Dedifferentiated amniotic fluid mesenchymal stem cell (primary cell): ENCODE measurements around the gene SPI1.
"Not testable (repeated sequence)": the region's sequence is repeated elsewhere in the genome, so short reads cannot be mapped to it uniquely, and the experiment has no call there.

Experiments
- DNase-seq: peaks from one replicate; pipeline ENCODE4 v3.0.0-alpha.2; 2016; ENCODE audit errors: extremely low spot score

SPI1 gene

GRCh38 chr11:47340010-47340409 is 38.3 kb downstream of the SPI1 start:
- no peak for DNase-seq

- DNase-seq, result no peak
These were observed 39.7 kb downstream of the SPI1 start for GRCh38 chr11:47338396-47339241.

DNA sequence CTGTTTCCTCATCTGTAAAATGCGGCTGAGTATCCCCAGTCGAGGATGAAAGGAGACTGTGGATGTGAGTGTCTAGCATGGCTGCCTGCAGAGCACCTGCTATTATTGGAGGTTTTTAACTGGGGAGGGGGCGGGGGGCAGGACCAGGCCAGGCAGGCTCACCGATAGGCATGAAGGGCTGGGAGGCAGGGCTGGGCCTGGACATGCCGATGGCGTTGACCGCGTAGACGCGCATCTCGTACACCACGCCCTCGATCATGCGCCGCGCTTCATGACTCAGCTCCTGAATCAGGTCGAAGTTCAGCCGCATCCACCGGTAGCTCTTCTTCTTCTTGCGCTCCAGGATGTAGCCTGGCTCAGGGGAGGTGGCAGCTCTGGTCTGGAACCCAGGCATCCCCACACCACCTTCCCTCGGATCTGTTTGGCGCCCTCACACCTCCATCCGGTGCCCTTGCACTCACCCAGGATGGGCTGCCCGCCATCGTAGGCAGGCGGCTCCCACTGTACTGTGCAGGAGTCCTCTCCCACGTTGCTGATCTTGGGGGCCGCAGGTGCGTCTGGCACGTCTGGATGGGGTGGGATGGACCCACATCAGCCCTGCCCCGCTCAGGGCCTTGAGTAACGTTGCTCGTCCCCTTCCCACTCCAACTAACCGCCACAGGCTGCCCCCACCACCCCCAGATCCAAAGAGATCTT is 41.0 kb downstream of the SPI1 start:
- no peak for DNase-seq

DNA sequence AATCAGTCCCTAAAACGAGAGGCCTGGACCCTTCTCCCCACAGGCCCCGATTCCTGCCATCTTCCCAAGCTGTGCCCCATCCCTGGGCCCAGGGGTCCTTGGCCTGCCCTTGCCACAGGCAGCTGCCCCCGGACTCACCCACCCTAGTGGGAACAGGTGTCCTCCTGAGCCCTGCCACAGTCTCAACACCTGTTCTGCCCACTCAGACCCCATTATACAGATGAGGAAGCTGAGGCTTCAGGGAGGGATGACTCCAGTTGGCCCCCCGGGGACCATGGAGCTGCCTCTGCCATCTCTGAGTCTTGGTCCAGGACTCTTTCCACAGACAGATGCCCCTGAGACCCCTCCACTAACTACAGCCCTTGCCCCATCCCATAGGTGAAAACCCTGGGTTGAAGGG is 41.8 kb downstream of the SPI1 start:
- DNase-seq, result no peak

DNA sequence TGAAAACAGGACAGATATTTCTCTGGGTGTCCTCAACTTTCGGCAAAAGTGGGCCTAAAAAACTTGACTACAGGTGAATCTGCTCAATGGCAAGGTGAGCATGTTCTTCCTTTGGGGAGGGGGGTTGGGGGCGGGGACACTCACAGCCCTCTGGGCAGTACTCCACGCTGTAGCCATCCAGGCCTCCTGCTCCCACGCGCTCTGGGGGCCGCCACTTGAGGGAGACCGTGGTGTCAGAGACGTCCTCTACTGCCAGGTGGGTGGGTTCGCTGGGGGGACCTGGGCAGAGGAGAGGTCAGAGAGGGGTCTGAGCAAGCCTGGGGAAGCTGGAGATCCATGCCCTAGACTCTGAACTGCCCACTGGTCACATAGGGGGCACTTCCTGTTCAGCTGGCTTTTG is 42.6 kb downstream of the SPI1 start:
- DNase-seq, result no peak

DNA sequence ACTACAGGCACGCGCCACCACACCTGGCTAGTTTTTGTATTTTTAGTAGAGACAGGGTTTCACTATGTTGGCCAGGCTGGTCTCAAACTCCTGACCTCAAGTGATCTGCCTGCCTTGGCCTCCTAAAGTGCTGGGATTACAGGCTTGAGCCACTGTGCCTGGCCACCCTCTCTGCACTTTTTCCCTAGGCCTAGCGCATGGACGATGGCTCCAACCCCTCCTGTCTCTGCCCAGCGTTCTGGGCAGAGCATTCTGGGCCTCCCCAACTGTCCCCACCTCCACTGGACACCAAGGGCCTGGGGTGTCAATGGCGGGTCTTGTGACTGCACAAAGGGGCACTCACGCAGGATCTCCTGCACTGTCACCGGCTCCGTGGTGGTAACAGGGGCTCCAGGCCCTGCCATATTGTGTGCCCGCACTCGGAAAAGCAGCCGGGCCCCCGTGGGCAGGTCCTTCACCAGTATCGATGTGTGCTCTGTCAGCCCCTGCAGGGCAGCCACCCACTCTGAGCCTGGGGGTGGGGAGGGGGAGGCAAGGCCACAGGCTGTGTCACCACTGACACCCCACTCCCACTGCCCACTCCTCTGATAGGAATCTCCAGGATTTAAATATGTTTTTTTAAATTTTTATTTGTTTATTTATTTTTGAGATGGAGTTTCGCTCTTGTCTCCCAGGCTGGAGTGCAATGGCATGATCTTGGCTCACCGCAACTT is 43.5 kb downstream of the SPI1 start:
- not testable (repeated sequence) for DNase-seq

DNA sequence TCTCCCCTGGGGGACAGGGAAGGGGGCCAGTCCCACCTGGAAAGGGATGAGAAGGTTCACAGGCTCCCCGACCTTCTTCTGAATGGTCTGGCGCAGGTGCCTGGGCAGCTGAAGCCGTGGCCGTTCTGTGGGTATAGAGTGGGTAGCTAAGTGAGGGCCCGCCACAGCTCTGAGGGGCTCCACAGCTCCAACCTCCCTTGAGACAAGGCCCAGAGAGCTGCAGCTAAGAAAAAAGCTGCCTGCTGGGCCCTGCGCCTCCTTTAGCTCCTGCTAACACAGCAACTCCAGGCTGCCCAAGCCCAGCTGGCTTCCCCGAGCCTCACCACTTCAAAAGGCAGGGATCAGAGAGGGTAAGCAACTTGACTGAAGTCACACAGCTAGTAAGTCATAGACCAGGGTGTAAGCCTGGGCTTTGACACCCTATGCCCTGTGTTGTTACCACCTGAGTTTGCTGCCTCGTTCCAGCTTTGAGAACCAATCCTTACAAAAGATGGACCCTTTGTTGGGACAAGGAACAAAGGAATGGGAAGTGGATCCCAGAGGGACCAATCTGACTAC is 44.4 kb downstream of the SPI1 start:
- DNase-seq, result no peak

- DNase-seq, result no peak
These were observed 44.9 kb downstream of the SPI1 start for GRCh38 chr11:47333526-47333845.

DNA sequence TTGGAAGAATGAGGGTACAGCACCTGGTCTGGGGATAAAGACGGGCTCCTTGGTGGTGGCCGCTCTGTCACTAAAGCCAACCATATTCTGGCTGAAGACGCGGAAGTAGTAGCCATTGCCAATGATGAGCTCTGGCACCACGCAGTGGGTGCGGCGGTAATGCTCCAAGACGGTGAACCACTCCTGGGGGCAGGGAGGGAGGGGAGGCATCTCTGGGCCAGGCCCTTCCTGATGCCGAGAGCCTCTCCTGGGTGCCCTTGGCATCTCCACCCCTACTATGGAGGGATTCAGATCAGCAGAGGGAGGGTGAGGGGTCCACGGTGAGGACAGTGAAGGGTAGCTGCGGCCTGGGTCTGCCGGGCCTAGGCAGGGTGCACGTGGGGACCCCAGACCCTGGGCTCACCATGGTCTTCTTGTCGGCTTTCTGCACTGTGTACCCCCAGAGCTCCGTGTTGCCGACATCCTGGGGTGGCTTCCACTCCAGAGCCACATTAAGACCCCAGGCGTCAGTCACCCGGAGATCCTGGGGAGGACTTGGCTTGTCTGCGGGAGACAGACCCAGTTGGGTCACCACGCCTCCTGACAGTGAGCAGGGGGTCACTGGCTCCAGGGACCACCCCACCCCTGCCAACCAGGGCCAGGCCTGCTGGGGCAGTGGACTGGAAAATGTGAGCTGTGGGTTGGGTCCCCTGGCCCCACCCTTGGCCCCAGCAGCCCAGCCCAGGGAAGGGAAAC is 45.4 kb downstream of the SPI1 start:
- DNase-seq, result no peak

DNA sequence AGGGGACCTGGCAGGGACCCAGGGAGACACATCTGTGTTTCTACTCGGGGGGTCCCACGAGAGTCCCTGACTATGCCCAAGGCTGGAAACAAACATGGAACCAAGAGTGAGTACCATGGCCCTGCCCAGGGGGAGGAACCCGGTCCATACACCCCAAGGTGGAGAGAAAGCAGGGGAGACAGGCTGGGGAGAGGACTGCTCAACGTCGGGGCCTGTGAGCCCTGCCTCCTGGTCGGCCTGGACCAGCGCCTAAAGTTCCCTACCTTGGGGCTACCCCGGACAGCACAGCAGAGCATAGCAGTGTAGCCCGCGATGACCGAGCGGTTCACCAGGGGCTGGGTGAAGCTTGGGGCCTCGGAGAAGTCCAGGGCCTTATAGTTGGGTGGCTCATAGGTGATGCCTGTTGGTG is 46.0 kb downstream of the SPI1 start:
- DNase-seq, result no peak

- DNase-seq, result no peak
These were observed 46.7 kb downstream of the SPI1 start for GRCh38 chr11:47331454-47332302.

DNA sequence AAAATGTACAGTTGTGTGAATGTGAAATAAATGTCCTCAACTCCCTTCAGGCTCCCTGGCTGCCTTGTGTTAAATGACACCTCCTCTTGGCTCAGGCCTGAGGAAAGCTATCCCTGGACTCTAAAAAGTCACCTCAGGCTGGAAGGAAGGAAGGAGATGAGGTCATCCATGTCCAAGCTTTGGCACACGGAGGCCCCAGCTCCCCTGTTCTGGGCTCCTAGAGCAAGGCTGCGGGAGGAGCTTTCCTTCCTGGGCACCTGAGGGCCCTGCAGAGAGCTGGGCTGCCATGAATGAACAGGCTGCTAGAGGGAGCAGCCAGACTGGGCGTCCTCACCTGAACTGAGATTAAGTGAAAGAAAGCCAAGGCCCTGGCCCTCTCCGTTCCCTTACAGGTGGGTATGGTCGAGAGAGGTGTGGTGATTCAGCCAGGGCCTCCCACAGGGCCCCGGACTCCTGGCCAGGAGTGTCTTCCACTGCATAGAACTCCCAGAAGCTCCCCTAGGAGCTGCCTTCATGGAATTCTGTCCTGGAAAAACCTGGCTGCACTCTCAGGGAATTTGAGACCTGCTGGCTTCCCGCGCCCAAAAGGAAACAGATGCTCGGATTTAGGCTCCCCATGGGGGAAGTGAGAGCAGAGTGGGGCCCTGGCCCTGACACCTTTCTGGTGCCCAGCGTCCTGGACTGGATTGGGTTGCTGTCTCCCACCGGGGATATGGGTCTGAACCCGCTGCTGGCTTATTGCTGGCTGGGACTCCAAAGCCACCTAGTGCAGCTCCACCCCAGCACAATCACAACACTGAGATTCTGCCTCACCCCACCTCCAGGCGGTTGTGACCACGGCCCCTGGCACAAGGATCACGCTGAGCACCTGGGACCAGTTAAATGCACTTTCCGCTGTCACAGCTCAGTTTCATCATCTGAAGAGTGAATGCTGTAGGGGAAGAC is 48.1 kb downstream of the SPI1 start:
- peak; percentile 15 for DNase-seq

DNA sequence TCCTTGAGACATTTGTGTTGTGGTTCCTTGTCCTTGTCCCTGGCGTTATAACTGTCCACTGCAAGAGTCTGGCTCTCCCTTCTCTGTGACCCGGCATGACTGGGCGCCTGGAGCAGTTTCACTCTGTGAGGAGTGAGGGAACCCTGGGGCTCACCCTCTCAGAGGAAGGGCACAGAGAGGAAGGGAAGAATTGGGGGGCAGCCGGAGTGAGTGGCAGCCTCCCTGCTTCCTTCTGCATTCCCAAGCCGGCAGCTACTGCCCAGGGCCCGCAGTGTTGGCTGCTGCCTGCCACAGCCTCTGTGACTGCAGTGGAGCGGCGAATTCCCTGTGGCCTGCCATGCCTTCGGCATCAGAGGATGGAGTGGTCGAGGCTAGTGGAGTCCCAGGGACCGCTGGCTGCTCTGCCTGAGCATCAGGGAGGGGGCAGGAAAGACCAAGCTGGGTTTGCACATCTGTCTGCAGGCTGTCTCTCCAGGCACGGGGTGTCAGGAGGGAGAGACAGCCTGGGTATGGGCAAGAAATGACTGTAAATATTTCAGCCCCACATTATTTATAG is 48.8 kb downstream of the SPI1 start:
- DNase-seq, result no peak

DNA sequence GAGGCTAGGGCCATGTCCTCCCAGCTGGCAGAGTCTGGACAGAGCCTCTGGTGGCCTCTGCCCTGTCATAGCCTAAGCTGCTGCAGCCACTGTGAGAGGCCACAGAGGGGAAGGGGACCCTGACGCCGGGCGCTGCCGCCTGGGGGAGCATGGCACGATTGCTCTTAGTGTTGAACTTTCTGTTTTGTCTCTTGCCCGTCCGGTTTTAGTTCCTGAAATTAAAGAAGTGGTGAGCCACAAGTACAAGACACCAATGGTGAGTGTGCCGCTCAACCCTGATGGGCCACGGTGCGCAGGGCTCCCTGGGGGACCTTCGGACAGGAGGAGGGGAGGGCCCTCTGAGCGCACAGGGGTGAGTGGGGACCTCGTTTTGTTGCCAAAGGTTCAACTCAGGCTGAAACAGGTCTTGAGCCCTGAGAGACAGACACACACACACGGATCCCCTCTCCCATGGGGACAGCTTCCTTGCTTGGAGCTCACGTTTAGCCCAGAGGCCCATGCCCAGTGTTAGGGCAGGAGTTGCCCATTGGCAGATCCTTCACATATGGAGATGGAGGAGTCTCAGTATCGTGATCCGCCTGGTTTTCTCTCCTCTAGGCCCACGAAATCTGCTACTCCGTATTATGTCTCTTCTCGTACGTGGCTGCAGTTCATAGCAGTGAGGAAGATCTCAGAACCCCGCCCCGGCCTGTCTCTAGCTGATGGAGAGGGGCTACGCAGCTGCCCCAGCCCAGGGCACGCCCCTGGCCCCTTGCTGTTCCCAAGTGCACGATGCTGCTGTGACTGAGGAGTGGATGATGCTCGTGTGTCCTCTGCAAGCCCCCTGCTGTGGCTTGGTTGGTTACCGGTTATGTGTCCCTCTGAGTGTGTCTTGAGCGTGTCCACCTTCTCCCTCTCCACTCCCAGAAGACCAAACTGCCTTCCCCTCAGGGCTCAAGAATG is 49.6 kb downstream of the SPI1 start:
- DNase-seq, result no peak

- no peak for DNase-seq
These were observed 50.4 kb downstream of the SPI1 start for GRCh38 chr11:47327949-47328348.

GRCh38 chr11:47327025-47327424 is 51.3 kb downstream of the SPI1 start:
- DNase-seq, result no peak

DNA sequence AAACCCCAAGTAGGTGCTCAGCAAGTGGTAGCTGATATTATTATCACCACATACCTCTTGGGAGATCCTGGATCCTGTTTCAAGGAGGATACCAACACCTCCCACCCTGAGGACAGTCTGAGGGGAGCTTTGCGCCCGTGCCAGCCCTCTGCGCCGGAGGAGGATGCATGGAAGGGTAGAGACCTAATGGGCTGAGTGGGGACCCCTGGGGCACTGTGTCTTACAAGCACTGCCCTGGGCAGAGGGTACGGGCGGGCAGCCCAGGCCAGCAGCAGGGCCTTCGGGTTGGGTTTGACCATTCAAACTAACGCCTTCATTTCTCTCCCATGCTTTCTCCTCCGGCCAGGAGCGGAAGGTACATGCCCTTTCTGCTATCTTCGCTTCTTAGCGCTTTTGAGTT is 52.1 kb downstream of the SPI1 start:
- no peak for DNase-seq
